GM23248 (cell line): ENCODE measurements around the gene HERC2.
"Not testable (repeated sequence)": the region's sequence is repeated elsewhere in the genome, so short reads cannot be mapped to it uniquely, and the experiment has no call there.

Experiments used
- EZH2 ChIP-seq: fragments of 200-600 bp; sonication (generic); IDR thresholded peaks from 2 replicates; pipeline ENCODE4 v1.6.1; 2018; ENCODE audit warnings: antibody characterized with exemption, mild to moderate bottlenecking; ENCODE audit not compliant: insufficient read depth, poor library complexity, severe bottlenecking
- EZH2phosphoT487 ChIP-seq: fragments of 200-600 bp; sonication (generic); IDR thresholded peaks from 2 replicates; pipeline ENCODE4 v1.6.1; 2018; ENCODE audit warnings: antibody characterized with exemption, moderate library complexity, mild to moderate bottlenecking, low read depth; ENCODE audit not compliant: insufficient read depth

DNA sequence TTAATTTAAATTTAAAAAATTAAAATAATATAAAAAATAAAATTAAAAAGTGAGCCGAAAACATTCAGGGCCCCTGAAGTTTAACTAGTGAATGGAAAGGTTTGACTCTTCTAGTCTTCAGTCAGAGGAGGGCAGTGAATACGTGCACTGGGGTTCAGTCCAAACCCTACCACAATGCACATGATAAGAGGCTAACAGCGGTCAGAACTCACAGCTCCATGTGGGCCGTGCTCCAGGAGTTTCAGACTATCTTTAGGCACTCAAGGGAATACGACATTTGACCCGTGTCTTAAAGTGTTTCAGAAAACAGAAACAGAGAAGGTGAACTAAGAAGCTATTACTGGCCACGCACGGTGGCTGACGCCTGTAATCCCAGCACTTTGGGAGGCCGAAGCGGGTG is 11.5 kb downstream of the HERC2 start:
- not testable (repeated sequence) for TF ChIP-seq EZH2, EZH2phosphoT487
